B cell (primary cell): ENCODE data around the gene PPP1CB. TPM values are rescaled to one million over a fixed set of nuclear protein-coding genes. Genes with fewer than 3 reads are reported as not detected.

Experiments
- ATAC-seq: fragments of 200-7000 bp; cut with Tn5 transposase; one replicate; pipeline ENCODE4 v1.10.0; 2021; ENCODE audit warnings: low read depth, mild to moderate bottlenecking, moderate number of reproducible peaks, moderate library complexity
- CTCF ChIA-PET: fragments of 350-600 bp; sonication (Branson Sonifier 250); formaldehyde crosslinking; loops from one replicate; lab custom pipeline; 2021; ENCODE audit warnings: antibody characterized with exemption, inconsistent platforms; lab: Charles Lee
- POLR2A ChIA-PET: fragments of 350-600 bp; sonication (Branson Sonifier 250); formaldehyde crosslinking; loops from one replicate; lab custom pipeline; 2021; ENCODE audit warnings: antibody characterized with exemption; lab: Charles Lee
- DNase-seq: peaks from one replicate; pipeline ENCODE4 v3.0.0; 2013
- H2AFZ ChIP-seq: 2 replicates; pipeline ENCODE4 v1.6.1; 2012; ENCODE audit warnings: mild to moderate bottlenecking, low read depth, low read length; ENCODE audit not compliant: insufficient read depth, poor library complexity, severe bottlenecking
- H3K27ac ChIP-seq, 2 donors: 1 replicate in 1 of 2; 2 replicates in 1 of 2; pipeline ENCODE4 v1.5.1; 2012 to 2013; ENCODE audit warnings: low read length in 2 of 2, mild to moderate bottlenecking in 2 of 2, moderate library complexity in 1 of 2
- H3K27me3 ChIP-seq, 4 experiments: fragments of 200-600 bp in 1 of 4; sonication (generic) in 1 of 4; replicated peaks in 1 of 4; 1 replicate in 2 of 4; 2 replicates in 2 of 4; pipeline versions ENCODE4 v1.6.1 to v1.7.0; 2013 to 2016; ENCODE audit warnings: low read length in 3 of 4, mild to moderate bottlenecking in 2 of 4, mixed read lengths in 1 of 4, moderate library complexity in 1 of 4; ENCODE audit not compliant: insufficient read depth in 4 of 4, control insufficient read depth in 3 of 4; ENCODE audit errors: control extremely low read depth in 1 of 4
- H3K36me3 ChIP-seq, 2 experiments: replicated peaks in 1 of 2; 1 replicate in 1 of 2; 2 replicates in 1 of 2; pipeline versions ENCODE4 v1.6.1 to v1.7.1; 2013; ENCODE audit warnings: low read length in 1 of 2; ENCODE audit not compliant: insufficient read depth in 2 of 2, control insufficient read depth in 1 of 2; ENCODE audit errors: control extremely low read depth in 1 of 2, extremely low read depth in 1 of 2
- H3K4me1 ChIP-seq, 2 donors: fragments of 200-600 bp in 1 of 2; sonication (generic) in 1 of 2; 1 replicate in 1 of 2; 2 replicates in 1 of 2; pipeline versions ENCODE4 v1.5.1 to v1.6.1; 2013 to 2017; ENCODE audit warnings: low read length in 2 of 2; ENCODE audit not compliant: control insufficient read depth in 2 of 2, insufficient read depth in 2 of 2
- H3K4me2 ChIP-seq: replicated peaks from 2 replicates; pipeline ENCODE3; 2012; ENCODE audit warnings: mild to moderate bottlenecking, low read depth, low read length; ENCODE audit not compliant: poor library complexity, severe bottlenecking
- H3K4me3 ChIP-seq, 5 experiments: fragments of 200-600 bp in 1 of 5; sonication (generic) in 1 of 5; 1 replicate in 3 of 5; 2 replicates in 2 of 5; pipeline versions ENCODE4 v1.5.1 to v1.7.0; 2011 to 2016; ENCODE audit warnings: low read length in 4 of 5, mild to moderate bottlenecking in 4 of 5, low read depth in 2 of 5, control low read depth in 1 of 5, moderate library complexity in 1 of 5; ENCODE audit not compliant: insufficient read depth in 1 of 5; ENCODE audit errors: control extremely low read depth in 1 of 5, extremely low read depth in 1 of 5
- H3K79me2 ChIP-seq: fragments of 200-600 bp; sonication (generic); one replicate; pipeline ENCODE4 v1.6.0; 2016; ENCODE audit warnings: low read length; ENCODE audit not compliant: control insufficient read depth, insufficient read depth
- H3K9ac ChIP-seq: fragments of 200-600 bp; sonication (generic); 2 replicates; pipeline ENCODE4 v1.6.1; 2017; ENCODE audit warnings: mild to moderate bottlenecking, low read length, moderate library complexity
- H3K9me3 ChIP-seq, 3 donors: one replicate each; pipeline versions ENCODE4 v1.6.1 to v1.7.1; 2013; ENCODE audit warnings: low read length in 2 of 3; ENCODE audit not compliant: control insufficient read depth in 2 of 3, insufficient read depth in 1 of 3; ENCODE audit errors: control extremely low read depth in 1 of 3
- H4K20me1 ChIP-seq: 2 replicates; pipeline ENCODE4 v1.6.0; 2012; ENCODE audit warnings: mild to moderate bottlenecking, low read length; ENCODE audit not compliant: insufficient read depth, control insufficient read depth, poor library complexity, severe bottlenecking
- H3K27ac Mint-ChIP-seq: one replicate; pipeline ENCODE4 v1.8.0; 2021; ENCODE audit warnings: mixed read lengths
- H3K27me3 Mint-ChIP-seq: one replicate; pipeline ENCODE4 v1.8.0; 2021; ENCODE audit warnings: mixed read lengths
- H3K4me1 Mint-ChIP-seq: one replicate; pipeline ENCODE4 v1.8.0; 2021; ENCODE audit warnings: mixed read lengths
- H3K4me3 Mint-ChIP-seq: one replicate; pipeline ENCODE4 v1.8.0; 2021; ENCODE audit warnings: mixed read lengths
- H3K9me3 Mint-ChIP-seq: one replicate; pipeline ENCODE4 v1.8.0; 2022; ENCODE audit warnings: mixed read lengths; ENCODE audit not compliant: insufficient read depth
- CTCF ChIP-seq: fragments of 200-600 bp; IDR thresholded peaks from one replicate; pipeline ENCODE4 v1.8.0; 2022; ENCODE audit warnings: antibody characterized with exemption, mild to moderate bottlenecking
- EZH2 ChIP-seq: IDR thresholded peaks from 2 replicates; pipeline ENCODE4 v1.6.1; 2012; ENCODE audit warnings: borderline replicate concordance, low read depth, mild to moderate bottlenecking, moderate library complexity, low read length; ENCODE audit not compliant: insufficient read depth, poor library complexity, severe bottlenecking
- WGBS: methylation state at CpG from one replicate; pipeline ENCODE4 v1.1.5; 2013; ENCODE audit warnings: missing lambda C conversion rate; ENCODE audit not compliant: insufficient coverage; 5-methylcytosine and 5-hydroxymethylcytosine counted together
- intact Hi-C: fragments of 100-400 bp; cut with micrococcal nuclease; formaldehyde crosslinking; loops from one replicate; pipeline ENCODE4 v1.10.0; 2022
- polyA plus RNA-seq: library from polyadenylated mRNA; depleted of rRNA; stranded (reverse); fragments of >200 nt; gene quantifications from 2 replicates; pipeline ENCODE4 v1.2.3, GENCODE V29; 2012
- total RNA-seq, 2 donors: library from RNA; stranded (reverse); fragments of 120-200 nt in 1 of 2; gene quantifications; 1 replicate in 1 of 2; 2 replicates in 1 of 2; pipeline versions ENCODE4 v1.2.3 to v1.2.4, GENCODE V29; 2013 to 2022

Gene PPP1CB
- total and polyA plus RNA-seq, 2 donors (not counting 1 experiment from before 2014, with no cell fraction given): 26.9 to 152 TPM

GRCh38 chr2:28750316-28751251, 1.0 kb upstream of the PPP1CB start:
- POLR2A ChIA-PET: no interaction called here
- Histone ChIP-seq H3K9me3 (no peaks in the 10 kb centered on the region), H2AFZ (peak overlapping the region; percentile 73), H3K27me3 (no peaks in the 10 kb centered on the region), H3K4me3 (peak overlapping the region; percentile 69 to 90 (median 76)), H3K9ac (peak overlapping the region; percentile 84), H3K4me1 (peaks cover 28% of the 10 kb centered on the region in 2 donors), H4K20me1 (peaks cover 24% of the 10 kb centered on the region), H3K27ac (peak overlapping the region; percentile 95 to 98), H3K4me2 (peak overlapping the region; percentile 78), H3K36me3 (no peaks in the 10 kb centered on the region), H3K79me2 (peaks cover 45% of the 10 kb centered on the region)
- DNase-seq (no peak), ATAC-seq (no peak)
- Mint-ChIP-seq H3K9me3 (no peaks in the 10 kb centered on the region), H3K27me3 (no peaks in the 10 kb centered on the region), H3K4me1 (peaks cover 47% of the 10 kb centered on the region), H3K4me3 (peak overlapping the region; percentile 95), H3K27ac (peak overlapping the region; percentile 96)
- WGBS: 0% methylated on average over 4 of the region's 14 CpGs
- TF ChIP-seq CTCF (no peak), EZH2 (no peak)
- intact Hi-C loops: loop anchor here (1.0 to 5.0 kb wide), 8 partner anchors 62 to 1393 kb away; partner anchors contain the start of genes BABAM2, FOSL2, GTF3C2 and MRPL33
- CTCF ChIA-PET: interaction anchor here (10.8 kb wide), 1 partner anchor 155 kb away, joined by 112 read pairs; no protein-coding TSS in a partner anchor
